CD4-positive, alpha-beta T cell treated with Interleukin-12 subunit alpha and Interleukin-12 subunit beta, for 1 hour (primary cell): ENCODE measurements around the gene VCAM1.

Experiments
- DNase-seq: peaks from one replicate; pipeline ENCODE4 v3.0.0-alpha.2; 2020

VCAM1 gene

DNA sequence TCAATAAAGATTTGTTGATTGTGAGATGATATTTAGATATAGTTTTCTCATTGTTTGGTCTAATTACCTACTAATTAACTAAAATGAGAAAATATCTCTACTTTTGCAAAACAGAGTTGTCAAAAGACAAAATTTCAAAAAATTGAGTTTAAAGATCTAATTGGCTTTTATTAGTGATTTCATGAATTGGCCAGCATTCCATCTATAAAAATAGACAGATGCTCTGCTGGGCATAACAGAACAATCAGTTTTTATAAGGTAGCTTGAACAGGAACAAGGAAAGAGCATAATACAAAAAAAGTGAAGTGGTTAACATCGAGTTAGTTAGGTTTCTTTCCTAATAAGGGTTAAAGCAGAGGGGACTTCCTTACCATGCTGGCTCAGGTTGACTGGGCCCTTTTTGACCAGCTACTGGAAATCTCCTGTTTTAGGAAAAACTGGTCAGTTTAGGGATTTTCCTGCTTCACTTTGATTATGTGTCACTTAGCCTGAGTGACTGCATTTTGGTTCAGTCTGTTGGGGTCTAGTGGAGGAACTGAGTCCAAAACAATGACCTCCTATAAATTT lies 63.0 kb downstream of the VCAM1 start:
- no peak for DNase-seq

GRCh38 chr1:100785470-100786052 lies 66.0 kb downstream of the VCAM1 start:
- no peak for DNase-seq

GRCh38 chr1:100786870-100787269 lies 67.3 kb downstream of the VCAM1 start:
- DNase-seq, result no peak
